Stomach (tissue), 9 donors: Measurements from ENCODE around the gene TMEM242. TPM values are rescaled to one million over a fixed set of nuclear protein-coding genes. Genes with fewer than 3 reads are reported as not detected.

Source experiments
- DNase-seq, 2 donors: peaks; one replicate each; pipeline versions ENCODE4 v3.0.0 to v3.0.0-alpha.2; 2013 to 2019
- H3K27ac ChIP-seq, 5 donors: fragments of 200-600 bp in 4 of 5; sonication (generic) in 4 of 5; one replicate each; pipeline ENCODE4 v1.5.1; 2013 to 2019; ENCODE audit warnings: mild to moderate bottlenecking in 1 of 5, moderate library complexity in 1 of 5
- H3K27me3 ChIP-seq, 3 donors: fragments of 200-600 bp; sonication (generic); one replicate each; pipeline ENCODE4 v1.5.1; 2017 to 2019; ENCODE audit warnings: mixed run types in 1 of 3
- H3K36me3 ChIP-seq, 4 donors: fragments of 200-600 bp; sonication (generic); 1 replicate in 3 of 4; 2 replicates in 1 of 4; pipeline ENCODE4 v1.5.1; 2016 to 2019
- H3K4me1 ChIP-seq, 4 donors: fragments of 200-600 bp; sonication (generic); one replicate each; pipeline ENCODE4 v1.5.1; 2016 to 2019
- H3K4me3 ChIP-seq, 4 donors: fragments of 200-600 bp; sonication (generic) in 3 of 4; one replicate each; pipeline ENCODE4 v1.5.1; 2016 to 2019; ENCODE audit warnings: mild to moderate bottlenecking in 1 of 4
- H3K9me3 ChIP-seq, 4 donors: fragments of 200-600 bp; sonication (generic); one replicate each; pipeline ENCODE4 v1.5.1; 2016 to 2019
- EP300 ChIP-seq: sonication (generic); formaldehyde crosslinking; IDR thresholded peaks from one replicate; pipeline ENCODE4 v1.6.1; 2017; ENCODE audit warnings: antibody characterized with exemption
- POLR2A ChIP-seq, 4 donors: fragments of 450-650 bp; IDR thresholded peaks; one replicate each; pipeline ENCODE4 v1.6.1; 2016; ENCODE audit warnings: antibody characterized with exemption in 4 of 4, control low read depth in 2 of 4, mild to moderate bottlenecking in 1 of 4, moderate library complexity in 1 of 4
- POLR2AphosphoS5 ChIP-seq, 3 donors: sonication (generic); formaldehyde crosslinking; IDR thresholded peaks; one replicate each; pipeline ENCODE4 v1.6.1; 2016; ENCODE audit warnings: antibody characterized with exemption in 3 of 3
- WGBS, 5 donors: extraction: QIAGEN DNeasy Blood & Tissue Kit in 3 of 5; methylation state at CpG; one replicate each; pipeline versions ENCODE4 v1.1.5 to v1.1.7; 2013 to 2018; 5-methylcytosine and 5-hydroxymethylcytosine counted together
- intact Hi-C: fragments of 100-400 bp; cut with DNase I; formaldehyde crosslinking; loops from one replicate; pipeline ENCODE4 v1.15.1; 2023; ENCODE audit warnings: low total_unique reads
- polyA plus RNA-seq, 3 donors: library from polyadenylated mRNA; stranded (reverse); fragments of 200-250 nt; gene quantifications; one replicate each; pipeline ENCODE4 v1.2.3, GENCODE V29; 2013
- total RNA-seq, 5 donors: library from RNA; depleted of rRNA; stranded (reverse); fragments of >200 nt; gene quantifications; one replicate each; pipeline versions ENCODE4 v1.1.0 to v1.2.3, GENCODE V29; 2014 to 2016
- TF ChIP-seq, protein P1 (sequence below), 7 experiments: fragments of 450-650 bp in 4 of 7; fragments of 200-600 bp in 3 of 7; sonication (generic) in 3 of 7; IDR thresholded peaks; one replicate each; pipeline ENCODE4 v1.5.1; 2016 to 2019; ENCODE audit warnings: antibody characterized with exemption in 7 of 7, control low read depth in 2 of 7, mild to moderate bottlenecking in 1 of 7
- donor health status: healthy with polysubstance abuse.
- donor health status: Bipolar disorder and iron deficiency.
- donor health status: healthy.

The TMEM242 gene
- total and polyA plus RNA-seq, 8 donors, result 0.87 to 13.8 (median 4.4) TPM; not detected in 1

DNA sequence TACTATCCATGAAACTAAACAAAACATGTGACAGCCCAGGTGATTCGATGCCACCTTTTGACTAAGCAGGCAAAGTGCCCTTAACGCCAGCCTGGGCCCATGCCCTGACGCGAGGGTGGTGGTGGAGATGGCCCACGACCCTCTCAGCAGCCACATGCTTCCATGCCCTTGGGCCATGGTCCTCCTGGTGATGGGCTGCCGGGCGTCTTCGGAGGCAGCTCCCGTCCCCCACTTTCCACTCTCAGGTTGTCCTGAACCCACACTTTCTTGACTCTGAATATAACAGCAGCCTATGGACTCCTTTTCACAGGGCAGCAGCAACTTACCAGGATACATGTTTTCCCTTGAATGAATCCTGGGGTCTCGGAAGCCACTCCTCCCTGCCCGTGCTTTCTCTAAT lies 33.6 kb downstream of the TMEM242 start:
- Histone ChIP-seq H3K27me3 (no peaks in the 10 kb centered on the region), H3K9me3 (no peaks in the 10 kb centered on the region), H3K4me1 (peaks cover 0 to 7% (median 0%) of the 10 kb centered on the region in 4 donors), H3K36me3 (peaks cover 0 to 56% (median 46%) of the 10 kb centered on the region in 4 donors), H3K4me3 (no peak overlapping the region), H3K27ac (no peak overlapping the region)
- WGBS, 5 donors, result 95 to 97% (median 97%) methylated on average over 11 of the region's 11 CpGs
- intact Hi-C loops, result no loop called here
- DNase-seq, result no peak
- TF ChIP-seq, protein P1, sequence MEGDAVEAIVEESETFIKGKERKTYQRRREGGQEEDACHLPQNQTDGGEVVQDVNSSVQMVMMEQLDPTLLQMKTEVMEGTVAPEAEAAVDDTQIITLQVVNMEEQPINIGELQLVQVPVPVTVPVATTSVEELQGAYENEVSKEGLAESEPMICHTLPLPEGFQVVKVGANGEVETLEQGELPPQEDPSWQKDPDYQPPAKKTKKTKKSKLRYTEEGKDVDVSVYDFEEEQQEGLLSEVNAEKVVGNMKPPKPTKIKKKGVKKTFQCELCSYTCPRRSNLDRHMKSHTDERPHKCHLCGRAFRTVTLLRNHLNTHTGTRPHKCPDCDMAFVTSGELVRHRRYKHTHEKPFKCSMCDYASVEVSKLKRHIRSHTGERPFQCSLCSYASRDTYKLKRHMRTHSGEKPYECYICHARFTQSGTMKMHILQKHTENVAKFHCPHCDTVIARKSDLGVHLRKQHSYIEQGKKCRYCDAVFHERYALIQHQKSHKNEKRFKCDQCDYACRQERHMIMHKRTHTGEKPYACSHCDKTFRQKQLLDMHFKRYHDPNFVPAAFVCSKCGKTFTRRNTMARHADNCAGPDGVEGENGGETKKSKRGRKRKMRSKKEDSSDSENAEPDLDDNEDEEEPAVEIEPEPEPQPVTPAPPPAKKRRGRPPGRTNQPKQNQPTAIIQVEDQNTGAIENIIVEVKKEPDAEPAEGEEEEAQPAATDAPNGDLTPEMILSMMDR (IDR thresholded peaks at IDR 0.05), result no peak
- TF ChIP-seq POLR2AphosphoS5 (IDR thresholded peaks at IDR 0.05) (no peak), EP300 (no peak), POLR2A (IDR thresholded peaks at IDR 0.05) (no peak)

DNA sequence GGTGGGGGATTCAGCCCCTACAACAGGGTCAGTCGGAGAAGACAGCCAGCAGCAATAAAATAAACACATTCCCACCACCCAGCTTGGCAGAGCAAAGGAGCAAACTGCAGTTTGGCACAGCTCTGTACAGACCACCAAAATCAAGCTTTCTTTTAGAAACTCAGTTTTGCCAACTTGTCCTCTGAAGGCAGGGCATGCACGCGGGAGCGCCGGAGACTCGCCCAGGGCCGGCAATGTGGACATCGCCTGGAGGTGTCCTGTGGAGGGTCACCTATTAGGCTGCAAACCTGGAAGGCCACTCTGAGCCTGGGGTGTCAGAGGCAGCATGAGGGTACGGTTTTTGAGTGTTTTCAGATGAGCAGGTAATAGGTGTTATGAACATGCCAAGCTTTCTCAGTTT lies 34.7 kb downstream of the TMEM242 start:
- Histone ChIP-seq H3K27me3 (no peaks in the 10 kb centered on the region), H3K4me3 (no peak overlapping the region), H3K36me3 (peaks cover 0 to 56% (median 46%) of the 10 kb centered on the region in 4 donors), H3K27ac (no peak overlapping the region), H3K4me1 (peaks cover 0 to 7% (median 0%) of the 10 kb centered on the region in 4 donors), H3K9me3 (no peaks in the 10 kb centered on the region)
- TF ChIP-seq POLR2AphosphoS5 (IDR thresholded peaks at IDR 0.05) (no peak), EP300 (no peak), POLR2A (IDR thresholded peaks at IDR 0.05) (no peak)
- TF ChIP-seq, protein P1 (IDR thresholded peaks at IDR 0.05), result no peak
- no peak for DNase-seq
- intact Hi-C loops, result no loop called here
- WGBS, 5 donors, result 94 to 99% (median 97%) methylated on average over 9 of the region's 9 CpGs

DNA sequence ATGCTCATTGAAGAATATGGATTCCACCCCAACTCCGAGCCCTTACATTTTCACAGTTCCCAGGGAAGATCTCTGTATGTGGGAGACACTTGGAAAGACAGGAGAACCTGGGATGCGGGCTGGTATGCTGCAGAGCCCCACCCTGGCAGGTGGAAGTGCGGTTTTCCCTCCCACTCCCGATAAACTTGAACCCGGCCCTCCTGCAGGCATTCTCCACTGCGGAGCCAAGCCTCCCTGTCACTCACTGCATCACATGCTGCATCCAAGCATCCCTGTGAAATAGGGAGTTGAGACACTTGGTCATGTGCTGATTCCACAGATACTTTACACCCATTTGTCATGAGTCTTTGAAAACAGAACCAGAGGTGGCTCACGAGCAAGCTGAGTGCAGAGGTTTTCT lies 35.4 kb downstream of the TMEM242 start:
- no peak overlapping the region for H3K27ac ChIP-seq
- no peak for DNase-seq
- H3K4me1 ChIP-seq, result peaks cover 0 to 7% (median 0%) of the 10 kb centered on the region in 4 donors
- intact Hi-C loops, result no loop called here
- no peaks in the 10 kb centered on the region for H3K9me3 ChIP-seq
- no peaks in the 10 kb centered on the region for H3K27me3 ChIP-seq
- 88 to 93% (median 92%) methylated on average over 7 of the region's 7 CpGs for WGBS, 5 donors
- H3K36me3 ChIP-seq, result peaks cover 0 to 55% (median 46%) of the 10 kb centered on the region in 4 donors
- TF ChIP-seq POLR2AphosphoS5 (IDR thresholded peaks at IDR 0.05), result no peak
- no peak for TF ChIP-seq EP300
- TF ChIP-seq, protein P1 (IDR thresholded peaks at IDR 0.05), result no peak
- no peak for TF ChIP-seq POLR2A (IDR thresholded peaks at IDR 0.05)
- H3K4me3 ChIP-seq, result no peak overlapping the region

DNA sequence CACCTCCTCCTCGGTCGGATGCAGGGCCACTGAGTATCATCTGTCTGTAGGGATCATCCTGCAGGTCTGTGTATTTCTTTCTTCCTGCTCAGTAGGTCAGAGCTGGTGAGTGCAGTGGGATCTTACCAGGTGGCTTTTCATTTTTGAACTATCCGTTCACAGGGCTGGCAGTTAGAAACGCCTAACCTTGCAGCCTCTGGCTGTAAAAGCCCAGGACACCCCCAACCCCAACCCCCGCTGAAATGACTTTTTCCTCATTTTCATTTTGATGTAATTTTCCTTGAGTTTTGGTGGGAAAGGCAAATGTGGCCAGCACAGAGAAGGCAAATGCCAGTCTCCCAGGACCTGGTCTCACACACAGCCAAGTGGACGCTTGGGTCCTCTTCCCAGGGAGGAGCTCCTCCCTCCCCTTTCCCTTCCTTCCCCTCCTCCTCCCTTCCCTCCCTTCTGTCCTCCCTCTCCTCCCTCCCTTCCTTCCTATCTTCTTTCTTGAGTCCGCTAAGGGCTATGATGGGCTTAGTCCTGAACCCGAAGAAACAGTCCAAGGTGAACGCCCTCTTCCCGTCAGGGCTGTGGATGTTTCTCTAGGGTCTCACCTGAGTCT lies 36.0 kb downstream of the TMEM242 start:
- H3K9me3 ChIP-seq, result no peaks in the 10 kb centered on the region
- peaks cover 0 to 49% (median 40%) of the 10 kb centered on the region in 4 donors for H3K36me3 ChIP-seq
- TF ChIP-seq POLR2A (IDR thresholded peaks at IDR 0.05) (no peak), EP300 (no peak), POLR2AphosphoS5 (IDR thresholded peaks at IDR 0.05) (no peak)
- TF ChIP-seq, protein P1 (IDR thresholded peaks at IDR 0.05), result no peak
- WGBS, 5 donors, result 83 to 91% (median 85%) methylated on average over 10 of the region's 10 CpGs
- H3K27ac ChIP-seq, result no peak overlapping the region
- DNase-seq, result no peak
- peaks cover 0 to 7% (median 0%) of the 10 kb centered on the region in 4 donors for H3K4me1 ChIP-seq
- no peak overlapping the region for H3K4me3 ChIP-seq
- H3K27me3 ChIP-seq, result no peaks in the 10 kb centered on the region
- intact Hi-C loops, result no loop called here
